ENCODE data around the gene DROSHA. TPM values are rescaled to one million over a fixed set of nuclear protein-coding genes. Genes with fewer than 3 reads are reported as not detected.

The DROSHA gene
- total and polyA plus RNA-seq, 2 donors (not counting 1 experiment from before 2014, with no cell fraction given): 44.1 to 48.4 TPM

- Histone ChIP-seq H4K20me1 (ENCODE audit: control insufficient read depth, extremely low read depth, insufficient read depth, low read length) (no peaks in the 10 kb centered on the region), H3K27me3 (ENCODE audit: control insufficient read depth, insufficient read depth, low read length) (no peaks in the 10 kb centered on the region), H3K4me3 (replicated peaks in 1 of 4; ENCODE audit: control extremely low read depth in 1 of 4, insufficient read depth in 1 of 4, low read depth in 3 of 4, low read length in 4 of 4) (no peak overlapping the region), H3K4me2 (ENCODE audit: extremely low read depth, insufficient read depth, low read length) (no peak overlapping the region), H3K79me2 (ENCODE audit: control insufficient read depth, insufficient read depth, low read length) (no peaks in the 10 kb centered on the region), H2AFZ (ENCODE audit: low read length) (no peak overlapping the region), H3K9ac (ENCODE audit: insufficient read depth, low read length) (no peak overlapping the region), H3K36me3 (ENCODE audit: control insufficient read depth, insufficient read depth, low read length) (no peaks in the 10 kb centered on the region), H3K4me1 (ENCODE audit: control insufficient read depth, extremely low read depth, insufficient read depth, low read length) (no peaks in the 10 kb centered on the region), H3K27ac (ENCODE audit: insufficient read depth, low read length) (no peak overlapping the region), H3K9me3 (ENCODE audit: control insufficient read depth, insufficient read depth, low read depth, low read length) (no peaks in the 10 kb centered on the region)
- no peak for TF ChIP-seq CTCF (conservative IDR thresholded peaks at IDR 0.05 in 1 of 2, IDR thresholded peaks at IDR 0.05 in 1 of 2; ENCODE audit: low read depth in 1 of 2, low read length in 2 of 2)
- no peak for TF ChIP-seq EZH2 (IDR thresholded peaks at IDR 0.05; ENCODE audit: low read length, missing control alignments)
- no peak for DNase-seq (ENCODE audit: low read depth in 2 of 2)
Observed at GRCh38 chr5:31393126-31393525, 138.8 kb downstream of the DROSHA start.

- Histone ChIP-seq H2AFZ (ENCODE audit: low read length) (no peak overlapping the region), H3K27ac (ENCODE audit: insufficient read depth, low read length) (no peak overlapping the region), H3K27me3 (ENCODE audit: control insufficient read depth, insufficient read depth, low read length) (no peaks in the 10 kb centered on the region), H3K79me2 (ENCODE audit: control insufficient read depth, insufficient read depth, low read length) (no peaks in the 10 kb centered on the region), H3K4me2 (ENCODE audit: extremely low read depth, insufficient read depth, low read length) (no peak overlapping the region), H3K36me3 (ENCODE audit: control insufficient read depth, insufficient read depth, low read length) (no peaks in the 10 kb centered on the region), H3K4me3 (replicated peaks in 1 of 4; ENCODE audit: control extremely low read depth in 1 of 4, insufficient read depth in 1 of 4, low read depth in 3 of 4, low read length in 4 of 4) (no peak overlapping the region), H3K9me3 (ENCODE audit: control insufficient read depth, insufficient read depth, low read depth, low read length) (no peaks in the 10 kb centered on the region), H3K4me1 (ENCODE audit: control insufficient read depth, extremely low read depth, insufficient read depth, low read length) (no peaks in the 10 kb centered on the region), H3K9ac (ENCODE audit: insufficient read depth, low read length) (no peak overlapping the region), H4K20me1 (ENCODE audit: control insufficient read depth, extremely low read depth, insufficient read depth, low read length) (no peaks in the 10 kb centered on the region)
- no peak for DNase-seq (ENCODE audit: low read depth in 2 of 2)
- no peak for TF ChIP-seq EZH2 (IDR thresholded peaks at IDR 0.05; ENCODE audit: low read length, missing control alignments)
- no peak for TF ChIP-seq CTCF (conservative IDR thresholded peaks at IDR 0.05 in 1 of 2, IDR thresholded peaks at IDR 0.05 in 1 of 2; ENCODE audit: low read depth in 1 of 2, low read length in 2 of 2)
Observed at GRCh38 chr5:31392061-31392460, 139.8 kb downstream of the DROSHA start.

- no peak for TF ChIP-seq CTCF (conservative IDR thresholded peaks at IDR 0.05 in 1 of 2, IDR thresholded peaks at IDR 0.05 in 1 of 2; ENCODE audit: low read depth in 1 of 2, low read length in 2 of 2)
- no peak for TF ChIP-seq EZH2 (IDR thresholded peaks at IDR 0.05; ENCODE audit: low read length, missing control alignments)
- H4K20me1 ChIP-seq (ENCODE audit: control insufficient read depth, extremely low read depth, insufficient read depth, low read length): no peaks in the 10 kb centered on the region
- no peak overlapping the region for H3K9ac ChIP-seq (ENCODE audit: insufficient read depth, low read length)
- H3K4me3 ChIP-seq (replicated peaks in 1 of 4; ENCODE audit: control extremely low read depth in 1 of 4, insufficient read depth in 1 of 4, low read depth in 3 of 4, low read length in 4 of 4): no peak overlapping the region
- no peaks in the 10 kb centered on the region for H3K27me3 ChIP-seq (ENCODE audit: control insufficient read depth, insufficient read depth, low read length)
- no peaks in the 10 kb centered on the region for H3K9me3 ChIP-seq (ENCODE audit: control insufficient read depth, insufficient read depth, low read depth, low read length)
- H3K36me3 ChIP-seq (ENCODE audit: control insufficient read depth, insufficient read depth, low read length): no peaks in the 10 kb centered on the region
- no peak for DNase-seq (ENCODE audit: low read depth in 2 of 2)
- no peak overlapping the region for H3K4me2 ChIP-seq (ENCODE audit: extremely low read depth, insufficient read depth, low read length)
- no peak overlapping the region for H2AFZ ChIP-seq (ENCODE audit: low read length)
- no peak overlapping the region for H3K27ac ChIP-seq (ENCODE audit: insufficient read depth, low read length)
- H3K79me2 ChIP-seq (ENCODE audit: control insufficient read depth, insufficient read depth, low read length): no peaks in the 10 kb centered on the region
- no peaks in the 10 kb centered on the region for H3K4me1 ChIP-seq (ENCODE audit: control insufficient read depth, extremely low read depth, insufficient read depth, low read length)
Observed at GRCh38 chr5:31390256-31390655, 141.6 kb downstream of the DROSHA start.

Data from fibroblast of lung (primary cell).